ENCODE measurements around the gene ACSL1.

DNA sequence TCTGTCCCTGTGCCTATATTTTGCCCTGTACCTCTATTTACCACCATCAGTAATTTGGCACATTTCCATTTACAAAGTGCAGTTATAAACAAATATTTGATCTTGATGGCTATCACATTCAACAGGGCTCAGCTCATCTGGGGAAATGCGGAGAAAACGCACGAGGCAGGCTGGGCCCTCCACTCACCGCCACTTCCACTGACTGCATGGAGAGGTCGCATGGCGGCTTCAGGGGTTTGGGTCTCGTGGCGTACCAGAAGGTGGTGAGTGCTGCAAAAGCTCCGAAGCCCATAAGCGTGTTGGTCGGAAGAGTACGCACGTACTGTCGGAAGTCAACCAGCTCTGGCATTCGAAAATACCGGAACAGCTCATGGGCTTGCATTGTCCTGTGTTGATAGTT is 22.6 kb downstream of the ACSL1 start:
- TF ChIP-seq, protein P1, sequence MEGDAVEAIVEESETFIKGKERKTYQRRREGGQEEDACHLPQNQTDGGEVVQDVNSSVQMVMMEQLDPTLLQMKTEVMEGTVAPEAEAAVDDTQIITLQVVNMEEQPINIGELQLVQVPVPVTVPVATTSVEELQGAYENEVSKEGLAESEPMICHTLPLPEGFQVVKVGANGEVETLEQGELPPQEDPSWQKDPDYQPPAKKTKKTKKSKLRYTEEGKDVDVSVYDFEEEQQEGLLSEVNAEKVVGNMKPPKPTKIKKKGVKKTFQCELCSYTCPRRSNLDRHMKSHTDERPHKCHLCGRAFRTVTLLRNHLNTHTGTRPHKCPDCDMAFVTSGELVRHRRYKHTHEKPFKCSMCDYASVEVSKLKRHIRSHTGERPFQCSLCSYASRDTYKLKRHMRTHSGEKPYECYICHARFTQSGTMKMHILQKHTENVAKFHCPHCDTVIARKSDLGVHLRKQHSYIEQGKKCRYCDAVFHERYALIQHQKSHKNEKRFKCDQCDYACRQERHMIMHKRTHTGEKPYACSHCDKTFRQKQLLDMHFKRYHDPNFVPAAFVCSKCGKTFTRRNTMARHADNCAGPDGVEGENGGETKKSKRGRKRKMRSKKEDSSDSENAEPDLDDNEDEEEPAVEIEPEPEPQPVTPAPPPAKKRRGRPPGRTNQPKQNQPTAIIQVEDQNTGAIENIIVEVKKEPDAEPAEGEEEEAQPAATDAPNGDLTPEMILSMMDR (tag by site-specific recombination; IDR thresholded peaks at IDR 0.05), result no peak
- TF ChIP-seq ZNF10 (tag by site-specific recombination; IDR thresholded peaks at IDR 0.05) (no peak), ZNF624 (tag by site-specific recombination; IDR thresholded peaks at IDR 0.05) (no peak), ZNF18 (tag by site-specific recombination; IDR thresholded peaks at IDR 0.05) (no peak), ZFHX2 (tag by site-specific recombination; conservative IDR thresholded peaks at IDR 0.05) (no peak)
- TF ChIP-seq, protein P2, sequence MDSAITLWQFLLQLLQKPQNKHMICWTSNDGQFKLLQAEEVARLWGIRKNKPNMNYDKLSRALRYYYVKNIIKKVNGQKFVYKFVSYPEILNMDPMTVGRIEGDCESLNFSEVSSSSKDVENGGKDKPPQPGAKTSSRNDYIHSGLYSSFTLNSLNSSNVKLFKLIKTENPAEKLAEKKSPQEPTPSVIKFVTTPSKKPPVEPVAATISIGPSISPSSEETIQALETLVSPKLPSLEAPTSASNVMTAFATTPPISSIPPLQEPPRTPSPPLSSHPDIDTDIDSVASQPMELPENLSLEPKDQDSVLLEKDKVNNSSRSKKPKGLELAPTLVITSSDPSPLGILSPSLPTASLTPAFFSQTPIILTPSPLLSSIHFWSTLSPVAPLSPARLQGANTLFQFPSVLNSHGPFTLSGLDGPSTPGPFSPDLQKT (IDR thresholded peaks at IDR 0.05; ENCODE audit: borderline replicate concordance, low read depth, low read length), result no peak

Measured in HEK293 (cell line).